Heart left ventricle (tissue), 16 donors: Measurements from ENCODE around the gene CCDC152. TPM values are rescaled to one million over a fixed set of nuclear protein-coding genes. Genes with fewer than 3 reads are reported as not detected.
A peak's percentile ranks its signal among the peaks of the same experiment; 100 is the strongest.

Experiments used
- ATAC-seq, 4 donors: fragments of 200-7000 bp; cut with Tn5 transposase; one replicate each; pipeline ENCODE4 v1.9.1; 2020 to 2022; ENCODE audit warnings: moderate library complexity in 4 of 4, mild to moderate bottlenecking in 3 of 4, moderate number of reproducible peaks in 1 of 4
- DNase-seq, 5 donors: peaks; one replicate each; pipeline ENCODE4 v3.0.0-alpha.2; 2020
- H3K27ac ChIP-seq, 12 donors: fragments of 200-600 bp; sonication (generic) in 4 of 12; one replicate each; pipeline versions ENCODE4 v1.5.0 to v1.8.0; 2016 to 2022; ENCODE audit warnings: mild to moderate bottlenecking in 2 of 12
- H3K27me3 ChIP-seq, 9 donors: fragments of 200-600 bp; sonication (generic) in 2 of 9; one replicate each; pipeline versions ENCODE4 v1.5.1 to v1.8.0; 2016 to 2022; ENCODE audit warnings: mild to moderate bottlenecking in 3 of 9
- H3K36me3 ChIP-seq, 9 donors: fragments of 200-600 bp; sonication (generic) in 2 of 9; one replicate each; pipeline versions ENCODE4 v1.5.0 to v1.8.0; 2018 to 2022; ENCODE audit warnings: mild to moderate bottlenecking in 2 of 9
- H3K4me1 ChIP-seq, 12 donors: fragments of 200-600 bp; sonication (generic) in 4 of 12; one replicate each; pipeline versions ENCODE4 v1.5.0 to v1.8.0; 2016 to 2022; ENCODE audit warnings: mild to moderate bottlenecking in 3 of 12
- H3K4me3 ChIP-seq, 12 donors: fragments of 200-600 bp; sonication (generic) in 4 of 12; one replicate each; pipeline versions ENCODE4 v1.5.0 to v1.8.0; 2017 to 2022; ENCODE audit warnings: mild to moderate bottlenecking in 9 of 12, moderate library complexity in 4 of 12
- H3K9me3 ChIP-seq, 12 donors: fragments of 200-600 bp; sonication (generic) in 4 of 12; one replicate each; pipeline versions ENCODE4 v1.5.0 to v1.8.0; 2016 to 2022; ENCODE audit warnings: mild to moderate bottlenecking in 1 of 12
- POLR2A ChIP-seq, 2 donors: fragments of 450-650 bp; IDR thresholded peaks; one replicate each; pipeline ENCODE4 v1.6.1; 2017; ENCODE audit warnings: antibody characterized with exemption in 2 of 2, mild to moderate bottlenecking in 2 of 2, moderate library complexity in 2 of 2
- WGBS, 4 donors: extraction: QIAGEN DNeasy Blood & Tissue Kit in 2 of 4; methylation state at CpG; one replicate each; pipeline versions ENCODE4 v1.1.5 to v1.1.7; 2013 to 2018; 5-methylcytosine and 5-hydroxymethylcytosine counted together
- intact Hi-C, 10 donors: fragments of 100-400 bp; cut with DNase I; formaldehyde crosslinking; loops; one replicate each; pipeline versions ENCODE4 v1.11.1 to v1.14.2; 2022
- polyA plus RNA-seq, 2 donors: library from polyadenylated mRNA; stranded (reverse); fragments of 200-250 nt; gene quantifications; one replicate each; pipeline ENCODE4 v1.2.3, GENCODE V29; 2013
- total RNA-seq, 9 donors: library from RNA; depleted of rRNA in 2 of 9; stranded (reverse); fragments of >200 nt in 2 of 9; fragmentation: NEBNext Ultra II Directional in 3 of 9; extraction: Animal tissue kit (Norgen Biotek cat#: 25700) in 3 of 9; gene quantifications; one replicate each; pipeline versions ENCODE4 v1.1.0 to v1.2.4, GENCODE V29; 2016 to 2023
- TF ChIP-seq, protein P1 (sequence below), 12 donors: fragments of 200-600 bp; sonication (generic) in 4 of 12; IDR thresholded peaks; one replicate each; pipeline versions ENCODE4 v1.5.0 to v1.8.0; 2018 to 2022; ENCODE audit warnings: antibody characterized with exemption in 12 of 12, mild to moderate bottlenecking in 5 of 12
- donor health status: ischemic (EF 13 %, LVEDD 7.1; RV severe dilation, severe dysfunction).
- donor health status: healthy with polysubstance abuse.
- donor health status: DM: no; HTN: yes; CAD: no.
- donor health status: DM: no; HTN: no; CAD: no.
- donor health status: ischemic (EF 25% LVEDD 6.9; RV normal size, moderate dysfunction).
- donor health status: ischemic (EF 25% LVEDD 5.7; RV mildly dilated, moderate dysfunction).
- donor health status: healthy.
- donor health status: DM: yes; HTN: yes; CAD: no.
- donor health status: ischemic (EF 35%, LVEDD 5.7; RV mildly dilated, moderate dysfunction).
- donor health status: nonischemic (EF 11% LVEDD 7.7; RV severe dilation, severe dysfunction).
- donor health status: DM: yes; HTN: yes; CAD: no.
- donor health status: PGD.
- donor health status: ischemic (EF 29% LVEDD 5.4; RV normal size, mild dysfunction).
- donor health status: nonischemic (EF 23%, LVEDD 6.1; RV moderate dilation, normal function).

CCDC152 gene
- total and polyA plus RNA-seq, 11 donors, result 0.32 to 3.2 (median 0.86) TPM

DNA sequence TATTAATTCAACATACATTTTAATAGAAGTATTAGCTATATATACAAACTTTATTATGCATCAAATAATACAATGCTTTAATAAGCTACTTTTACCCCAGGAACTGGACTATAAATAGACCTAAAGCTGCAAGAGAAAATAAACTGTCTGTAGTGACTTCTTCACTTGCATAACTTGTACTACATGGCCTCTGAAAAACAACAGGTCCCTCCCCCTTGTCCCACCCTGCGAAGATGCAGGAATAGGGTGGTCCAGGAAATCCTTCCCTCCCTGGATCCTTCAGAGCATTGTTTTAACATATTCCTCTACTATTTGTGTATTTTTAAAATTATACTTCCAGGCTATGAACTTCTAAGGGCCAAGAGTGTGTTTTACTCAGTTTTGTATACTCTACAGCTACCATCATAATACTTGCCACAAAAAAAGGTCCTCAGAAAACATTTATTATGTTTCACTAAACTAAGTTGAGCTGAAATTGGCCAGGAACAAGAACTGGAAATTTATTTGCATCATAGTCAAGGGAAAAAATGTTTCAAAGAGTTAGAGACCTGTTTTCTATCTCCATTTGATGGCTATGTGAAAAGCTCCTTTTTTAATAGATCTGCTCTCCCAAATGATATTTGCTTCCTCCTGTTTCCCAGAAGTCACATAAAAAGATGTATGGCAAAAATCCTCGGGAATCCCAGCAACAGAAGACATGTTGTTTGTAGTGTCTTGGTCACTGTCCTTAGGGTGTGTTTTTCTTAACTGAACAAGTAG lies 70.3 kb downstream of the CCDC152 start:
- H3K9me3 ChIP-seq, result no peaks in the 10 kb centered on the region
- 51 to 74% (median 57%) methylated on average over 2 of the region's 2 CpGs for WGBS, 4 donors
- peaks cover 0 to 11% (median 0%) of the 10 kb centered on the region in 12 donors for H3K4me1 ChIP-seq
- H3K4me3 ChIP-seq, result no peak overlapping the region
- H3K27me3 ChIP-seq, result no peaks in the 10 kb centered on the region
- intact Hi-C loops, result no loop called here
- DNase-seq (no peak), ATAC-seq (peak in 3 of 4 donors; percentile 39 to 64 (median 39))
- TF ChIP-seq POLR2A (IDR thresholded peaks at IDR 0.05), result no peak
- TF ChIP-seq, protein P1, sequence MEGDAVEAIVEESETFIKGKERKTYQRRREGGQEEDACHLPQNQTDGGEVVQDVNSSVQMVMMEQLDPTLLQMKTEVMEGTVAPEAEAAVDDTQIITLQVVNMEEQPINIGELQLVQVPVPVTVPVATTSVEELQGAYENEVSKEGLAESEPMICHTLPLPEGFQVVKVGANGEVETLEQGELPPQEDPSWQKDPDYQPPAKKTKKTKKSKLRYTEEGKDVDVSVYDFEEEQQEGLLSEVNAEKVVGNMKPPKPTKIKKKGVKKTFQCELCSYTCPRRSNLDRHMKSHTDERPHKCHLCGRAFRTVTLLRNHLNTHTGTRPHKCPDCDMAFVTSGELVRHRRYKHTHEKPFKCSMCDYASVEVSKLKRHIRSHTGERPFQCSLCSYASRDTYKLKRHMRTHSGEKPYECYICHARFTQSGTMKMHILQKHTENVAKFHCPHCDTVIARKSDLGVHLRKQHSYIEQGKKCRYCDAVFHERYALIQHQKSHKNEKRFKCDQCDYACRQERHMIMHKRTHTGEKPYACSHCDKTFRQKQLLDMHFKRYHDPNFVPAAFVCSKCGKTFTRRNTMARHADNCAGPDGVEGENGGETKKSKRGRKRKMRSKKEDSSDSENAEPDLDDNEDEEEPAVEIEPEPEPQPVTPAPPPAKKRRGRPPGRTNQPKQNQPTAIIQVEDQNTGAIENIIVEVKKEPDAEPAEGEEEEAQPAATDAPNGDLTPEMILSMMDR (IDR thresholded peaks at IDR 0.05), result no peak
- peak overlapping the region in 5 of 12 donors; percentile 2 to 60 (median 33) for H3K27ac ChIP-seq
- no peaks in the 10 kb centered on the region for H3K36me3 ChIP-seq

DNA sequence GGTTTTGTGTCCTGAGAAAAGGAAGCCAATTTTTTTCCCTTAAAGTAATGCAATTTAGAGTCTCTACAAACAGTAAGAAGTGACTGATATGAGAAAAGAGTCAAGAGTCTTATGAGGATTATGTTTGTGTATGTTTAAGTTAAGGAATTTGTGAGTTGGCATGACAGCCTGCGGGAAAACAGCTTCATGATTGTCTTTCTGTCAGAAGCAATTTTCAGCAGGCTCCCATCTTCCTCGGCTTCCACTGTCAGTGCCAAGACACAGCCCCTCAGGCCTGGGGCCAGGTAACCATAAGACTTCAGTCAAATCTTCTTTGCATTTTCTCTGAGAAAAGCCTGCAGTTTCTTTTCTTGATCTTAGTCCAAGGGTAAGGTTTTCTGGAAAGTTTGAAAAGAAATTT lies 72.1 kb downstream of the CCDC152 start:
- no peak overlapping the region for H3K4me3 ChIP-seq
- no peaks in the 10 kb centered on the region for H3K36me3 ChIP-seq
- intact Hi-C loops, result no loop called here
- no peak for ATAC-seq
- no peaks in the 10 kb centered on the region for H3K27me3 ChIP-seq
- 46 to 60% (median 57%) methylated on average over 2 of the region's 2 CpGs for WGBS, 4 donors
- TF ChIP-seq POLR2A (IDR thresholded peaks at IDR 0.05), result no peak
- TF ChIP-seq, protein P1 (IDR thresholded peaks at IDR 0.05), result no peak
- no peak for DNase-seq
- H3K4me1 ChIP-seq, result peaks cover 0 to 11% (median 0%) of the 10 kb centered on the region in 12 donors
- H3K9me3 ChIP-seq, result no peaks in the 10 kb centered on the region
- H3K27ac ChIP-seq, result no peak overlapping the region

DNA sequence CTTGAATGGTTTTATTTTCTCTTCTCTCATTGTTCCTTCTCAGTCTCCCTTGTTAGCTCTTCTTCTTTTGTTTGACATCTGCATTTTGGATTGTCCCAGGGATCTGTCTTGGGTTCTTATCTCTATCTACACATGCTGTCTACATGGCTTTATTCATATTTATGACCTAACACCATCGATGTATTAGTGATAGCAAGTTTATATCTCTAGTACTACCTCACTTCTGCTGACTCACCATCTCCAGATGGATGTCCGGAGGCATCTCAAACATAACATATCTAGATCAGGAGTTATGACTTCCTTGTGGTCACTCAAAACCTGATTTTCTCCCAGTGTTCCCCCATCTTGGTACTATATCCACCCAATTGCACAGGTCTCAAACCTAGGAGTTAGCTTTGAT lies 74.3 kb downstream of the CCDC152 start:
- DNase-seq (no peak), ATAC-seq (no peak)
- Histone ChIP-seq H3K27me3 (no peaks in the 10 kb centered on the region), H3K36me3 (no peaks in the 10 kb centered on the region), H3K27ac (no peak overlapping the region), H3K9me3 (peaks cover 0 to 7% (median 0%) of the 10 kb centered on the region in 12 donors), H3K4me1 (peaks cover 0 to 11% (median 0%) of the 10 kb centered on the region in 12 donors), H3K4me3 (no peak overlapping the region)
- intact Hi-C loops, result no loop called here
- TF ChIP-seq, protein P1 (IDR thresholded peaks at IDR 0.05), result no peak
- no peak for TF ChIP-seq POLR2A (IDR thresholded peaks at IDR 0.05)
- whole genome bisulfite sequencing, 4 donors, result 78 to 85% (median 83%) methylated on average over 2 of the region's 2 CpGs

DNA sequence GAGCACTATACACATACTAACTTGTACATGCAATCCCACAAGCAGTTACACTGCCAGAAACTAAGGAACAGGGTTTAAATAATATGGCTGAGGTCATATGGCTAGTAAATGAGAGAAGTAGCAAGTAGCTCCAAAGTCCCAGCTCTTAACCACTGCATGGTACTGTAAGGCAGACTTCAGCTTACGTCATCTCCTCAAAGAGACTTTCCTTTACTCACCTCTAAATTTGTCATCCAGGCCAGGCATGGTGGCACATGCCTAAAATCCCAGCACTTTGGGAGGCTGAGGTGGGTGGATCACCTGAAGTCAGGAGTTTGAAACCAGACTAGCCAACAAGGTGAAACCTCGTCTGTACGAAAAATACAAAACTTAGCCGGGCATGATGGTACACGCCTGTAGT lies 75.4 kb downstream of the CCDC152 start:
- Histone ChIP-seq H3K9me3 (peaks cover 0 to 7% (median 0%) of the 10 kb centered on the region in 12 donors), H3K4me3 (no peak overlapping the region), H3K4me1 (peaks cover 0 to 9% (median 0%) of the 10 kb centered on the region in 12 donors), H3K36me3 (no peaks in the 10 kb centered on the region), H3K27ac (no peak overlapping the region), H3K27me3 (no peaks in the 10 kb centered on the region)
- DNase-seq, result no peak
- TF ChIP-seq, protein P1 (IDR thresholded peaks at IDR 0.05), result no peak
- no peak for TF ChIP-seq POLR2A (IDR thresholded peaks at IDR 0.05)
- intact Hi-C loops, result no loop called here
- no peak for ATAC-seq
- 89 to 98% (median 95%) methylated on average over 5 of the region's 5 CpGs for WGBS, 4 donors
